ENCODE data around the gene HPCAL4.

Gene HPCAL4

GRCh38 chr1:39633422-39633821 lies 57.8 kb downstream of the HPCAL4 start:
- H3K36me3 Mint-ChIP-seq (ENCODE audit: low read depth): peaks cover 23% of the 10 kb centered on the region
- H3K27me3 Mint-ChIP-seq (ENCODE audit: low read depth): peaks cover 3% of the 10 kb centered on the region
- peak overlapping the region; percentile 72 to 97 (median 72) for H3K27ac Mint-ChIP-seq
- no peaks in the 10 kb centered on the region for H3K9me3 Mint-ChIP-seq
- H3K4me1 Mint-ChIP-seq: peaks cover 75% of the 10 kb centered on the region
- TF ChIP-seq, protein P1, sequence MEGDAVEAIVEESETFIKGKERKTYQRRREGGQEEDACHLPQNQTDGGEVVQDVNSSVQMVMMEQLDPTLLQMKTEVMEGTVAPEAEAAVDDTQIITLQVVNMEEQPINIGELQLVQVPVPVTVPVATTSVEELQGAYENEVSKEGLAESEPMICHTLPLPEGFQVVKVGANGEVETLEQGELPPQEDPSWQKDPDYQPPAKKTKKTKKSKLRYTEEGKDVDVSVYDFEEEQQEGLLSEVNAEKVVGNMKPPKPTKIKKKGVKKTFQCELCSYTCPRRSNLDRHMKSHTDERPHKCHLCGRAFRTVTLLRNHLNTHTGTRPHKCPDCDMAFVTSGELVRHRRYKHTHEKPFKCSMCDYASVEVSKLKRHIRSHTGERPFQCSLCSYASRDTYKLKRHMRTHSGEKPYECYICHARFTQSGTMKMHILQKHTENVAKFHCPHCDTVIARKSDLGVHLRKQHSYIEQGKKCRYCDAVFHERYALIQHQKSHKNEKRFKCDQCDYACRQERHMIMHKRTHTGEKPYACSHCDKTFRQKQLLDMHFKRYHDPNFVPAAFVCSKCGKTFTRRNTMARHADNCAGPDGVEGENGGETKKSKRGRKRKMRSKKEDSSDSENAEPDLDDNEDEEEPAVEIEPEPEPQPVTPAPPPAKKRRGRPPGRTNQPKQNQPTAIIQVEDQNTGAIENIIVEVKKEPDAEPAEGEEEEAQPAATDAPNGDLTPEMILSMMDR (IDR thresholded peaks at IDR 0.05; ENCODE audit: unreplicated experiment in 3 of 3): no peak
- H3K4me3 Mint-ChIP-seq: peak overlapping the region; percentile 61 to 79 (median 79)

DNA sequence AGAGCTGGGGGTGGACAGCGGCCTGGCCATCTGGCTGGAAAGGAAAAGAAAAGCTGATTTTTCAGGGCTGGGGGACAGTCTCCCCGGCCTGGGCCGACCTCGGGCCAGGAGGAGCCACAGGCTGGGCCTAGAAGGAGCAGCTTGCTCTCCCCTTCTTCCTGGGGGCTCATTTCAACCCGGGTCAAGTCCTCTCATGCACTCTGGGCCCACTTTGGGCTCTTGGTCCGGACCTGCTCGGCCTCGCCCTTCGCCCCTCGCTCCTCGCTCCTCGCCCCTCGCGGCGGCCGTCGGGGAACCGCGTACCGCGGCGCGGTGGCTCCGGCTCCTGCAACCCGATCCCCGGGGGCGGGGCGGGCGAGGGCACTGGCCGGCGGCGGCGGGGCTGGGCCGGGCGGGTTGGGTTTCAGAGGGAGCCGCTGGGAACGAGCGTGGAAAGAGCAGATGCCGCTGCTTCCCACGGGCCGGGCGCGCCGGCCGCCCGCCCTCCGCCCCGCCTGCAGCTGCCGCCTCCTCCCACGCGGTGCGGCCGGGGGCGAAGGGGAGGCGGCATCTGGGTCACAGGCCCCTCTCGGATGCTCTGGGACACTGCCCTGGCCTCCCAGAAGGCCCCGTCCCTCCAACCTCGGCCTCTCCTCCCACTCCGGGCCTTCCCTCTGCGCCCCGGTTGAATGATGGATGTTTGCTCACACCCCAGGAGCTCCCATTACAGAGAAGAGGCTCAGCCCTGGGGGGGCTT lies 58.4 kb downstream of the HPCAL4 start:
- Mint-ChIP-seq H3K4me1 (peaks cover 70% of the 10 kb centered on the region), H3K9me3 (no peaks in the 10 kb centered on the region), H3K4me3 (peak overlapping the region; percentile 61 to 82 (median 79)), H3K27me3 (ENCODE audit: low read depth) (peaks cover 3% of the 10 kb centered on the region), H3K36me3 (ENCODE audit: low read depth) (peaks cover 25% of the 10 kb centered on the region), H3K27ac (peak overlapping the region; percentile 72 to 97 (median 72))
- TF ChIP-seq, protein P1 (IDR thresholded peaks at IDR 0.05; ENCODE audit: unreplicated experiment in 3 of 3): no peak

DNA sequence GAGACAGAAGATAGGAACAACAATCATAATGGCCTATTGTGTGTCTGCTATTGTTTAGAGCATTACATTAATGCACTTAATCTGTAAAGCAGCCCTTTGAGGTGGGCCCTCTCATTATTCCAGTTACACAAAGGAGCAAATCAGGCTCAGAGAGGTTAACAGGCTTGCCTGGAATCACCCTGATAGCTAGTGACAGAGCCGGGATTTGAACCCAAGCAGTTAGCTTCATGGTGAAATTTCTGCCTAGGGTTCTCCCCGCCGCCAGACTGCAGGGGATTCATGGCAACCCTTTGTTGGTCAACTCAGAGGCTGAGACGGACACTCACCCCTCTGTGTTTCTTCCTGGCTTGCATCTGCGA lies 58.9 kb downstream of the HPCAL4 start:
- Mint-ChIP-seq H3K9me3 (no peaks in the 10 kb centered on the region), H3K36me3 (ENCODE audit: low read depth) (peaks cover 29% of the 10 kb centered on the region), H3K27me3 (ENCODE audit: low read depth) (peaks cover 3% of the 10 kb centered on the region), H3K4me3 (peak overlapping the region; percentile 41 to 82 (median 71)), H3K27ac (peak overlapping the region in 2 of 3 experiments; percentile 25 to 26), H3K4me1 (peaks cover 66% of the 10 kb centered on the region)
- TF ChIP-seq, protein P1 (IDR thresholded peaks at IDR 0.05; ENCODE audit: unreplicated experiment in 3 of 3): no peak

DNA sequence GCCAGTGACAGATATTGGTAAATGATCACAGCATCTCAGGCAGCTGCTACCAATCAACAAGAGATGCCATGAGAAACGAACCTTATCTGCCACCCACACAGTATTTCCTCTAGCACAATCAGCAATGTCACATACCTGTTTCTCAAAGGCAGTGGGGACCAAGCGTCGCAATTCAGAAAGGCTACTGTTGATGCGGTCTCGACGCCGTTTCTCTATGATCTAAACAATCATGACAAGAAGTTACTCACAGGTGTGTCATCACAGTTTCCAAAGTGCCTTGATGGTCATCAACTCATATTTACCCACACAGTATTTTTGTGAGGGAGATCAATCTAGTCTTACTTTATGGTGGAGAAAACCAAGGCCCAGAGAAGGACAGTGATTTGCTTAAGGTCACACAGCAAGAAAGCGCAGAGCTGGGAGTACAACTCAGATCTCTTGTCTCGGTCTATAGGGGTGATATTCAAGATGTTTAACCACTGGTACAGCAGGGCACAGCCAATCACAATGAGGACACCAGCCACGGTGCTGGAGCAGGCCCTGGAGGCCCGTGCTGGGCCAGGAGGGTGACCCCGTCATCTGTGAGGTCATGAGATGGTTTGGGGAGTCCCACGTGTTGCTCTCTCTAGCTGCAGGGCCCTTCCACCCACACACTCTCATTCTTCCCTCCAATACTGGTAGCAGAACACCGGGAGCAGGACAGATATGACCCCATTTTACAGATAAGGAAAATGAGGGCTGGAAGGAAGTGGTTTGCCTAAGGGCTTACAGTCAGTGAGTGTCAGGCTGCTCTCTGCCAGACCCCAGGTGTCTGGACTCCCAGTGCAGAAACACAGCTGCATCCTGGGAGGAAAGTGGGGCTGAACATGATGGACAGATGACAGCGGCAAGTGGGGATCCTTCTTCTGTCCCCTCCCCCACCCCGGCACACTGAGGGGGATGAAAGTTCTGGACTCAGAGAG lies 59.6 kb downstream of the HPCAL4 start:
- Mint-ChIP-seq H3K4me1 (peaks cover 62% of the 10 kb centered on the region), H3K27me3 (ENCODE audit: low read depth) (peaks cover 3% of the 10 kb centered on the region), H3K9me3 (no peaks in the 10 kb centered on the region), H3K4me3 (peak overlapping the region; percentile 41 to 82 (median 71)), H3K27ac (peak overlapping the region; percentile 25 to 50 (median 26)), H3K36me3 (ENCODE audit: low read depth) (peaks cover 31% of the 10 kb centered on the region)
- TF ChIP-seq, protein P1 (IDR thresholded peaks at IDR 0.05; ENCODE audit: unreplicated experiment in 3 of 3): no peak

GRCh38 chr1:39628807-39629350 lies 62.4 kb downstream of the HPCAL4 start:
- TF ChIP-seq, protein P1 (IDR thresholded peaks at IDR 0.05; ENCODE audit: unreplicated experiment in 3 of 3): no peak
- Mint-ChIP-seq H3K36me3 (ENCODE audit: low read depth) (peaks cover 38% of the 10 kb centered on the region), H3K27ac (no peak overlapping the region)

More at GRCh38 chr1:39628807-39629350, 62.4 kb downstream of the HPCAL4 start:
- peaks cover 3% of the 10 kb centered on the region for H3K27me3 Mint-ChIP-seq (ENCODE audit: low read depth)
- no peak overlapping the region for H3K4me3 Mint-ChIP-seq
- peaks cover 57% of the 10 kb centered on the region for H3K4me1 Mint-ChIP-seq
- no peaks in the 10 kb centered on the region for H3K9me3 Mint-ChIP-seq
